Endothelial cell of umbilical vein (primary cell): ENCODE results near the gene UBE2D2. TPM values are rescaled to one million over a fixed set of nuclear protein-coding genes. Genes with fewer than 3 reads are reported as not detected.
A peak's percentile ranks its signal among the peaks of the same experiment; 100 is the strongest.

Source experiments
- BruUV-seq: library from RNA; stranded (reverse); fragments of 400-500 nt; replicated peaks from 2 replicates; lab custom pipeline; 2021; lab: Mats Ljungman, UMichigan
- CTCF ChIA-PET: fragments of 300-600, 350-600 bp; sonication (Branson Sonifier 250); formaldehyde crosslinking; loops from one replicate; lab custom pipeline; 2021; ENCODE audit warnings: antibody characterized with exemption, inconsistent platforms; lab: Charles Lee
- POLR2A ChIA-PET: fragments of 300-600, 350-600 bp; sonication (Branson Sonifier 250); formaldehyde crosslinking; loops from one replicate; lab custom pipeline; 2021; ENCODE audit warnings: antibody characterized with exemption, inconsistent platforms; lab: Charles Lee
- DNase-seq: peaks from one replicate; pipeline ENCODE4 v3.0.0-alpha.2; 2011; ENCODE audit warnings: low read depth, low spot score
- FAIRE-seq: peaks from 2 replicates; lab custom pipeline; 2011; peaks lifted over from hg19 to GRCh38; lab: Jason Lieb, UNC
- H2AFZ ChIP-seq: 2 replicates; pipeline ENCODE4 v1.6.0; 2012; ENCODE audit warnings: low read depth, low read length, control low read depth, inconsistent platforms
- H3K27ac ChIP-seq: 2 replicates; pipeline ENCODE4 v1.5.1; 2011; ENCODE audit warnings: low read depth, mild to moderate bottlenecking, control low read depth, low read length, moderate library complexity; ENCODE audit not compliant: insufficient read depth
- H3K27me3 ChIP-seq, 2 experiments: 2 replicates each; pipeline versions ENCODE4 v1.6.0 to v1.6.1; 2011; ENCODE audit warnings: low read length in 2 of 2, mixed read lengths in 1 of 2; ENCODE audit not compliant: control insufficient read depth in 2 of 2, insufficient read depth in 2 of 2
- H3K36me3 ChIP-seq, 2 experiments: 2 replicates in 1 of 2; 3 replicates in 1 of 2; pipeline ENCODE4 v1.5.1; 2011; ENCODE audit warnings: low read length in 2 of 2, mild to moderate bottlenecking in 1 of 2, moderate library complexity in 1 of 2; ENCODE audit not compliant: control insufficient read depth in 2 of 2, insufficient read depth in 2 of 2; ENCODE audit errors: extremely low read depth in 1 of 2
- H3K4me1 ChIP-seq: 3 replicates; pipeline ENCODE4 v1.5.1; 2011; ENCODE audit warnings: mild to moderate bottlenecking, low read length; ENCODE audit not compliant: control insufficient read depth, insufficient read depth; ENCODE audit errors: extremely low read depth
- H3K4me2 ChIP-seq: 2 replicates; pipeline ENCODE4 v1.6.1; 2011; ENCODE audit warnings: low read length, control low read depth, mixed read lengths; ENCODE audit not compliant: insufficient read depth
- H3K4me3 ChIP-seq, 3 experiments: fragments of 200-600 bp in 1 of 3; sonication (generic), shearing (Covaris generic) in 1 of 3; replicated peaks in 1 of 3; 2 replicates each; pipeline ENCODE4 v1.5.1; 2011 to 2016; ENCODE audit warnings: control low read depth in 3 of 3, low read length in 3 of 3, mild to moderate bottlenecking in 2 of 3, inconsistent platforms in 1 of 3, low read depth in 1 of 3, moderate library complexity in 1 of 3; ENCODE audit not compliant: insufficient read depth in 1 of 3
- H3K79me2 ChIP-seq: 2 replicates; pipeline ENCODE4 v1.6.0; 2012; ENCODE audit warnings: low read length, inconsistent platforms; ENCODE audit not compliant: control insufficient read depth, insufficient read depth
- H3K9ac ChIP-seq: replicated peaks from 2 replicates; pipeline ENCODE3; 2011; ENCODE audit warnings: low read length, control low read depth; ENCODE audit not compliant: insufficient read depth; ENCODE audit errors: extremely low read depth
- H3K9me1 ChIP-seq: replicated peaks from 3 replicates; pipeline ENCODE4 v1.6.0; 2011; ENCODE audit warnings: mild to moderate bottlenecking, low read length; ENCODE audit not compliant: control insufficient read depth, insufficient read depth; ENCODE audit errors: extremely low read depth
- H3K9me3 ChIP-seq: replicated peaks from 2 replicates; pipeline ENCODE4 v1.5.1; 2012; ENCODE audit warnings: low read length, inconsistent platforms; ENCODE audit not compliant: control insufficient read depth, insufficient read depth
- H4K20me1 ChIP-seq: replicated peaks from 2 replicates; pipeline ENCODE3; 2011; ENCODE audit warnings: mild to moderate bottlenecking, low read length; ENCODE audit not compliant: control insufficient read depth, insufficient read depth; ENCODE audit errors: extremely low read depth
- CTCF ChIP-seq, 2 donors: IDR thresholded peaks; 1 replicate in 1 of 2; 2 replicates in 1 of 2; pipeline ENCODE4 v1.5.1; 2011; ENCODE audit warnings: low read length in 2 of 2, mild to moderate bottlenecking in 2 of 2, moderate library complexity in 2 of 2, control low read depth in 1 of 2, inconsistent platforms in 1 of 2, low read depth in 1 of 2; ENCODE audit not compliant: insufficient read depth in 1 of 2; ENCODE audit errors: extremely low read depth in 1 of 2
- EZH2 ChIP-seq: IDR thresholded peaks from 2 replicates; pipeline ENCODE4 v1.6.1; 2012; ENCODE audit warnings: borderline replicate concordance, low read depth, mild to moderate bottlenecking, moderate library complexity, low read length, inconsistent platforms; ENCODE audit not compliant: severe bottlenecking
- FOS ChIP-seq: IDR thresholded peaks from 2 replicates; pipeline ENCODE4 v1.6.1; 2011; ENCODE audit warnings: mild to moderate bottlenecking, low read length, moderate library complexity, borderline replicate concordance; ENCODE audit not compliant: insufficient read depth
- GATA2 ChIP-seq: IDR thresholded peaks from 2 replicates; pipeline ENCODE4 v1.7.0; 2011; ENCODE audit warnings: low read depth, mild to moderate bottlenecking, moderate library complexity, mixed read lengths, low read length; ENCODE audit not compliant: insufficient read length, insufficient read depth
- JUN ChIP-seq: IDR thresholded peaks from 2 replicates; pipeline ENCODE4 v1.6.1; 2011; ENCODE audit warnings: borderline replicate concordance, low read depth; ENCODE audit not compliant: insufficient read length, insufficient read depth
- MAX ChIP-seq: IDR thresholded peaks from 2 replicates; pipeline ENCODE4 v1.6.1; 2011; ENCODE audit not compliant: insufficient read depth, insufficient read length
- MYC ChIP-seq: IDR thresholded peaks from one replicate; pipeline ENCODE4 v1.6.1; 2011; ENCODE audit warnings: mild to moderate bottlenecking, low read depth, low read length
- POLR2A ChIP-seq: IDR thresholded peaks from 2 replicates; pipeline ENCODE4 v1.6.1; 2012; ENCODE audit warnings: low read depth, mild to moderate bottlenecking, control low read depth, low read length
- POLR2AphosphoS5 ChIP-seq: IDR thresholded peaks from 2 replicates; pipeline ENCODE4 v1.6.1; 2012; ENCODE audit warnings: low read depth, mild to moderate bottlenecking, control low read depth, low read length, moderate library complexity; ENCODE audit not compliant: insufficient read depth
- dilution Hi-C: fragments of 300-500 bp; cut with MboI; formaldehyde crosslinking; loops from one replicate; pipeline ENCODE4 v1.15.0; 2019; ENCODE audit warnings: low sequenced_read_pairs; ENCODE audit not compliant: extremely low pct_ligation_motif_present
- intact Hi-C: fragments of 100-400 bp; cut with micrococcal nuclease; formaldehyde crosslinking; loops from one replicate; pipeline ENCODE4 v1.10.0; 2022
- polyA plus RNA-seq, 4 experiments: library from polyadenylated mRNA; depleted of rRNA in 3 of 4; stranded (reverse) in 3 of 4; unstranded in 1 of 4; fragments of >200 nt; gene quantifications; 2 replicates each; pipeline versions ENCODE4 v1.2.1 to v1.2.3, GENCODE V29; 2011 to 2012; ENCODE audit warnings: missing spikeins in 1 of 4
- total RNA-seq: library from RNA; stranded (reverse); gene quantifications from 2 replicates; pipeline ENCODE4 v1.2.3, GENCODE V29; 2021

UBE2D2 gene
- total and polyA plus RNA-seq, 2 donors (not counting 3 experiments of a cell fraction or from before 2014, with no cell fraction given) = 45.0 to 156 TPM

- H3K27ac ChIP-seq = no peak overlapping the region
- FAIRE-seq = no peak
- intact Hi-C loops = loop anchor here (1.0 kb wide), 2 partner anchors 10 to 14 kb away; no protein-coding TSS in a partner anchor
Measured at GRCh38 chr5:139647506-139648204, 86.5 kb downstream of the UBE2D2 start.

More at GRCh38 chr5:139647506-139648204, 86.5 kb downstream of the UBE2D2 start:
- POLR2A ChIA-PET = interaction anchor here (0.8 to 1.5 kb wide), 4 partner anchors 10 to 87 kb away, joined by 3 to 7 read pairs (median 6); partner anchors contain the start of gene UBE2D2
- peaks cover 9 to 24% of the 10 kb centered on the region in 2 experiments for H3K27me3 ChIP-seq
- dilution Hi-C loops = loop anchor here (10.0 kb wide), 1 partner anchor 117 kb away; no protein-coding TSS in a partner anchor
- H4K20me1 ChIP-seq = no peaks in the 10 kb centered on the region
- H3K79me2 ChIP-seq = no peaks in the 10 kb centered on the region
- TF ChIP-seq POLR2AphosphoS5 (no peak), MYC (no peak), MAX (no peak), GATA2 (no peak), CTCF (IDR thresholded peaks at IDR 0.05; ENCODE audit: extremely low read depth in 1 of 2, insufficient read depth in 1 of 2, low read depth in 1 of 2, low read length in 2 of 2) (no peak), EZH2 (no peak), FOS (no peak), JUN (no peak), POLR2A (no peak)
- H3K9ac ChIP-seq = no peak overlapping the region
- H3K4me2 ChIP-seq = no peak overlapping the region
- no peaks in the 10 kb centered on the region for H3K36me3 ChIP-seq
- H3K4me1 ChIP-seq = peaks cover 27% of the 10 kb centered on the region
- no peaks in the 10 kb centered on the region for H3K9me1 ChIP-seq
- BruUV-seq = no TSS peak
- peak overlapping the region in 1 of 3 experiments; percentile 19 for H3K4me3 ChIP-seq
- DNase-seq = no peak
- no peaks in the 10 kb centered on the region for H3K9me3 ChIP-seq
- CTCF ChIA-PET = interaction anchor here (0.6 to 8.6 kb wide), 16 partner anchors 10 to 140 kb away, joined by 3 to 161 read pairs (median 6); no protein-coding TSS in a partner anchor
- H2AFZ ChIP-seq = no peak overlapping the region
